Activated T-helper 2 cell treated with anti-CD3 and anti-CD28 coated beads, Interferon-gamma antibody, Interleukin-2, Interleukin-4, amounts not matched to agents 10 μg/mL and 5 μg/mL and 100 μg/mL, durations not matched to agents 14 hours and 24 hours and 36 hours (primary cell): ENCODE measurements around the gene RLF. TPM values are rescaled to one million over a fixed set of nuclear protein-coding genes. Genes with fewer than 3 reads are reported as not detected.

Source experiments
- DNase-seq: peaks from one replicate; pipeline ENCODE4 v3.0.0; 2021; ENCODE audit warnings: low spot score
- H3K27ac Mint-ChIP-seq: one replicate; pipeline ENCODE4 v1.8.0; 2021; ENCODE audit warnings: mixed read lengths
- H3K27me3 Mint-ChIP-seq: one replicate; pipeline ENCODE4 v1.8.0; 2021; ENCODE audit warnings: low read depth, mixed read lengths
- H3K36me3 Mint-ChIP-seq: one replicate; pipeline ENCODE4 v1.8.0; 2021; ENCODE audit warnings: low read depth, mixed read lengths
- H3K4me1 Mint-ChIP-seq: one replicate; pipeline ENCODE4 v1.8.0; 2021; ENCODE audit warnings: low read depth, mixed read lengths
- H3K4me3 Mint-ChIP-seq: one replicate; pipeline ENCODE4 v1.8.0; 2021; ENCODE audit warnings: low read depth, mild to moderate bottlenecking, moderate library complexity, mixed read lengths
- H3K9me3 Mint-ChIP-seq: one replicate; pipeline ENCODE4 v1.8.0; 2021; ENCODE audit warnings: mixed read lengths
- intact Hi-C: fragments of 100-400 bp; cut with micrococcal nuclease; formaldehyde crosslinking; loops from one replicate; pipeline ENCODE4 v1.15.1; 2023
- total RNA-seq: library from RNA; stranded (reverse); gene quantifications from 2 replicates; pipeline ENCODE4 v1.2.3, GENCODE V29; 2022

RLF gene
- total RNA-seq, 1 donor from 2014 or later, result 22.6 TPM

DNA sequence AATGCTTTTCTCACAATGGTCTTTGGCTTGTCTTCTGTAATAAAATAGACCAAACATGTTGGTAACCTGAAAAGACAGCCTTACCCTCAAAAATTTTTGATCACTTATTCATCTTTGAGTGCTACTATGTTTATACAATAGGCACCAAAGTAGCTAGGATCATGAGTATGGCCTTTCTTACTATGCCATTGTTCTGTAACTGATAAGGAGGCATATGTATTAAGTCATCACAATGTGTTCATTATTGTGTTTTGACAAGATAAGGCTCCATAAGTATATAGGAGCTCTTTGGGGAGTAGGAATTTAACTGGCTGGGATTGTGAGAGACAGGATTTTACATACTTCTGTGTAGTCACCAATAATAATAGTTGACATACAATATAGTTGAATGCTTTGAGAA lies 87.2 kb downstream of the RLF start:
- Mint-ChIP-seq H3K27ac (no peak overlapping the region), H3K4me3 (no peak overlapping the region), H3K27me3 (no peaks in the 10 kb centered on the region), H3K36me3 (no peaks in the 10 kb centered on the region), H3K4me1 (peaks cover 22% of the 10 kb centered on the region), H3K9me3 (no peaks in the 10 kb centered on the region)
- intact Hi-C loops, result loop anchor here (10.0 kb wide), 1 partner anchor 446 kb away; the partner anchor contains the start of gene NFYC
- no peak for DNase-seq

DNA sequence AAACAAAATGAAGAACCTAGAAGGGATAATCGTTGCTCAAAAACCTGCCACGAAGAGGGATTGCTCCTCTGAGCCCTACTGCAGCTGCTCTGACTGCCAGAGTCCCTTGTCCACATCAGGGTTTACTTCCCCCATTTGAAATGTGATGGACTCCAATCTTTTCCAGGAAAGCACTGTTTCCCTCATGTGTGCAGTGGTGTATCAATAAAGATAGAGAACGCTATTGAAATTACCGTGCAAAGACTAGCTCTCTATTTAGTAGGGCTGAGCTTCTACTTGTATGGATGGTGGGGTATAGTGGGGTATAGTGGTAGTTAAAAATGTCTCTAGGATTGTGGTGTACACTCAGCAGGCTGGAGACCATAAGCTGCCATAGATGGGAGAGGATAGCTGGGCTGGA lies 90.3 kb downstream of the RLF start:
- no peak for DNase-seq
- Mint-ChIP-seq H3K36me3 (peaks cover 5% of the 10 kb centered on the region), H3K4me3 (no peak overlapping the region), H3K27me3 (no peaks in the 10 kb centered on the region), H3K27ac (no peak overlapping the region), H3K9me3 (no peaks in the 10 kb centered on the region), H3K4me1 (peaks cover 28% of the 10 kb centered on the region)
- intact Hi-C loops, result no loop called here

DNA sequence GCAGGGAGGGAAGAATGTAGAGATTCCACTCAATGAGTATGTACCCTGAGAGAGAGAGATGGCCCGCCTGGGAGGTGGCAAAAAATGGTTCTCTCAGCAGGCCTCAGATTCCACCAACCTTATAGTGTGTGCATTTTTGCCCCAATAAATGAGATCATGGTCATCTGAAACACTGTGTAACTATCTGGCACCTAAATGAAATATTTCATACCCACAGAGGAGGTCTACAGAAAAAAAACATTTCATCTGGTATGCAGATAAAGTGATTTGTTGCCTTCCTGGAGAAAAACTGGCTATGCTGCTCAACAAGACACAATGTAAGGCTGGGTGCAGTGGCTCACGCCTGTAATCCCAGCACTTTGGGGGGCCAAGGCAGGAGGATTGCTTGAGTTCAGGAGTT lies 91.4 kb downstream of the RLF start:
- no peak overlapping the region for H3K4me3 Mint-ChIP-seq
- H3K27ac Mint-ChIP-seq, result no peak overlapping the region
- H3K36me3 Mint-ChIP-seq, result peaks cover 7% of the 10 kb centered on the region
- intact Hi-C loops, result no loop called here
- no peaks in the 10 kb centered on the region for H3K27me3 Mint-ChIP-seq
- no peak for DNase-seq
- H3K9me3 Mint-ChIP-seq, result no peaks in the 10 kb centered on the region
- H3K4me1 Mint-ChIP-seq, result peaks cover 29% of the 10 kb centered on the region

DNA sequence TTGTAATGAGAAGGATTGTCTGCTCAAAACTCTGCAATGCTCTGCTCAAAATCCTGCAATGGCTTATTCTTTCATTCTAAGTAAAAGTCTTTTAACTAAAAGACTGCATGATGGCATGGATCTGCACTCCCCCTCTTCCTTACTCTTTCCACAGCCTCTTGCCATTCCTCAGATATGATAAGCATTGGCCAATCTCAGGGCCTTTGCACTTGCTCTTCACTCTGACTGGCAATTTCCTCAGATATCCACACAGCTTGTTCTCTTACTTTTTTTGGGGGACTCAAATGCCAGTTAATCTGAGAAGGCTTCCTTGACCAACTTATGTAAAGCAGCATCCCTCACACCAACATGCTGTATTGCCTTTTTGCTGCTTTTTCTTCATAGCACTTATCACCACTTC lies 94.0 kb downstream of the RLF start:
- Mint-ChIP-seq H3K4me3 (no peak overlapping the region), H3K4me1 (peaks cover 31% of the 10 kb centered on the region), H3K36me3 (peaks cover 20% of the 10 kb centered on the region), H3K27ac (peak overlapping the region; percentile 42), H3K9me3 (no peaks in the 10 kb centered on the region), H3K27me3 (no peaks in the 10 kb centered on the region)
- no peak for DNase-seq
- intact Hi-C loops, result loop anchor here (5.0 kb wide), 1 partner anchor 62 kb away; the partner anchor contains the start of gene COL9A2

DNA sequence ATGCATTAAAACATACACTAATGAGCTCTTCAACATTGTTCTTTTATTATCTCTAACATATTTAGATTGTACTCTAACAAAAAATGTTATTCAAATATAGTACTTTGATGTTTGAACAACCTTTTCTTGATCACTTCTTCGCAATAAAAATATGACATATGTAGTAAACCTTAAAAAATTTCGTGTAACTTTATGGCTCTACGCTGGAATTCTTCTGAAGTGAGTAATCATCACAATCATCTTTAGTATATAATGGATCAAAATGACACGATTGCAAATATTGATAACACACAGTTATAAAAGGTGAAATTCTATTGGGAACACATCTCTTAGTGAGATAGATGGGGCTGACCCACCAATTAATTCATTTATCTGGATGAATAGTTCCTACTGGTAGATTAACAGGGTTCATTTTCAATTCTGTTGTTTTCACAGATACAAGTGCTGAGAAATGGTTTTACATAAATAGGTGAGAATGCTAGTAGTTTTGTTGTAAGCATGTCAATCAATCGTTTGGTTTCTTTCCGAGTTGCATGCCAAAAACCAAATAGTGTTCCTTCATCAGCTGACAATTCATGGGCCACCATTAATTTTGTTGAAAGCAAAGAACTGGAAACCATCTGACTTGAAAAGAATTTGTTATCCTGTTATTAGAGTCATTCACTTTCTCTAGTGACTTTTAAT lies 95.4 kb downstream of the RLF start:
- no peak for DNase-seq
- Mint-ChIP-seq H3K36me3 (peaks cover 33% of the 10 kb centered on the region), H3K4me1 (peaks cover 35% of the 10 kb centered on the region), H3K27me3 (no peaks in the 10 kb centered on the region), H3K27ac (peak overlapping the region; percentile 98), H3K4me3 (peak overlapping the region; percentile 94), H3K9me3 (no peaks in the 10 kb centered on the region)
- intact Hi-C loops, result loop anchor here (5.0 kb wide), 1 partner anchor 61 kb away; the partner anchor contains the start of gene COL9A2

DNA sequence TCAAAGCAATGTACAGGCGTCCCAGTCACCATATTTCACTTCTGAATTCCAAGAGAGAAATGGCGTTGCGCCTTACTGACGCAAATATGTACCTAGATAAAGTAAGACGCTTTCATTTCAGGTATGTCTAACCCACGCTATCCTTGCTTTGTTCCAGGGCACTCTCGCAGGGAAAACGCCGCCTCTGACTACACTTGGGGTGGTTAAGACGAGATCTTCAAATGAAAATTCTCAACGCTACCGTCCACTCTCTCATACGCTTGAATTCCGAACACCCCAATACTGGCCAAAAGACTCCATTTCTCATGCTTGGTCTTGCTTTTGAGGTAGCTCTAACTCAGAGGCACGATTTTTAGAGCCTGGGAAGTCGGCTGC lies 96.1 kb downstream of the RLF start:
- H3K27me3 Mint-ChIP-seq, result no peaks in the 10 kb centered on the region
- peak overlapping the region; percentile 94 for H3K4me3 Mint-ChIP-seq
- peak overlapping the region; percentile 98 for H3K27ac Mint-ChIP-seq
- peaks cover 34% of the 10 kb centered on the region for H3K4me1 Mint-ChIP-seq
- DNase-seq, result no peak
- peaks cover 40% of the 10 kb centered on the region for H3K36me3 Mint-ChIP-seq
- intact Hi-C loops, result loop anchor here (5.0 kb wide), 1 partner anchor 60 kb away; the partner anchor contains the start of gene COL9A2
- H3K9me3 Mint-ChIP-seq, result no peaks in the 10 kb centered on the region

DNA sequence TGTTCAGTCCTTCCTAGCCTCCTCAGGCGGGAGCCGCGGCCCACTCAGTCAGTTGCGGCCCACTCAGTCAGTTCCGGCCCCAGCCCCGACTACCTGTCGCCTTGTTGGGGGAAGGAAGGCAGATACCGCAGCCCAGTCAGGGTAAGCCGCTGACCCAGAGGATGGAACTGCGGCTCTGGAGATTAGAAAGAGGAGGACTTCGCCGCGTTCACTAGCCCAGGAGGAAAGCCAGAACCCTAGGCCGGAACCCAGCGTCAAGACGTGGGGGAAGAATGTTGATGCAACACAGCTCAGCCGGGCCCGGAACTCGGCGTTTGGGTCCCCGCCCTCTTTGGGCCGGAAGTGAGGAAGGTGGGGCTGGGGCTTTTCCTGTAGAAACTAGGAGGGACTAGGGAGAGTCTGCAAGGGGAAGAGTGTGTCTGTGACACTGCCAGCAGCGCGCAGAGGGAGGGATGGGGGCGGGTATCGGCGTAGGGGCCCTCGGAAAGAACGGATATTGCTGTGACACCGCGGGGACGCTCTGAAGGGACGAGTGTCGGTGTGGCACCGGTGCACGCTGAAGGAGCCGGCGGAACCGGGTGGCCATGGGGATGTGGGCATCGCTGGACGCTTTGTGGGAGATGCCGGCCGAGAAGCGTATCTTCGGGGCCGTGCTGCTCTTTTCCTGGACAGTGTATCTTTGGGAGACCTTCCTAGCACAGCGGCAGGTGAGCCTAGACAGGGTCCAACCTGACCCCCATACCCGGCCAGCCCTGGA lies 96.7 kb downstream of the RLF start, which contains the start of gene ZMPSTE24:
Gene ZMPSTE24, plus strand, starts transcription at position 549 of the 757 bp plus-strand sequence. Its CDS starts 36 bp downstream, at position 585.
- intact Hi-C loops, result loop anchor here (1.0 to 5.0 kb wide), 3 partner anchors 59 to 218 kb away; partner anchors contain the start of genes CAP1, COL9A2 and RLF
- Mint-ChIP-seq H3K4me3 (peak within 1 kb of the TSS; percentile 94), H3K27me3 (no peaks in the 10 kb centered on the region), H3K9me3 (no peaks in the 10 kb centered on the region), H3K4me1 (peaks cover 38% of the 10 kb centered on the region), H3K27ac (peak within 1 kb of the TSS; percentile 98), H3K36me3 (peaks cover 46% of the 10 kb centered on the region)
- DNase-seq, result peak; percentile 95

DNA sequence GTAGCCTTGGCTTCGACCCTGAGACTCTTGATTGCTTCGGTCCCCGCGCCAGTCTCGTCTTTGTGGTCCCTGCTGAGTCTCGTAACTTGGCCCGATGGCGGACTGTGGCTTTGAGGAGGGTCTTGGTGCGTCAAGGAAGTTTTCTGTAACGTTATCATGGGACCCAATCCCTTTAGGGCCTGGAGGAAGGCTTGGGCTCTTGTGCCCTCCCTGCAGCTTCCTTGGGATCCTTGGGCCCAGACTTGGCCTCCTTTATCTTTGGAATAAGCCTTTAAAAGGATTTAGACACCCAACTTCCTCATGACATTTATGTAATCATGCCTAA lies 97.2 kb downstream of the RLF start:
- H3K27ac Mint-ChIP-seq, result peak overlapping the region; percentile 98
- peaks cover 51% of the 10 kb centered on the region for H3K36me3 Mint-ChIP-seq
- peak overlapping the region; percentile 94 for H3K4me3 Mint-ChIP-seq
- H3K4me1 Mint-ChIP-seq, result peaks cover 43% of the 10 kb centered on the region
- intact Hi-C loops, result loop anchor here (1.0 to 5.0 kb wide), 3 partner anchors 59 to 218 kb away; partner anchors contain the start of genes CAP1, COL9A2 and RLF
- no peaks in the 10 kb centered on the region for H3K27me3 Mint-ChIP-seq
- no peak for DNase-seq
- no peaks in the 10 kb centered on the region for H3K9me3 Mint-ChIP-seq

DNA sequence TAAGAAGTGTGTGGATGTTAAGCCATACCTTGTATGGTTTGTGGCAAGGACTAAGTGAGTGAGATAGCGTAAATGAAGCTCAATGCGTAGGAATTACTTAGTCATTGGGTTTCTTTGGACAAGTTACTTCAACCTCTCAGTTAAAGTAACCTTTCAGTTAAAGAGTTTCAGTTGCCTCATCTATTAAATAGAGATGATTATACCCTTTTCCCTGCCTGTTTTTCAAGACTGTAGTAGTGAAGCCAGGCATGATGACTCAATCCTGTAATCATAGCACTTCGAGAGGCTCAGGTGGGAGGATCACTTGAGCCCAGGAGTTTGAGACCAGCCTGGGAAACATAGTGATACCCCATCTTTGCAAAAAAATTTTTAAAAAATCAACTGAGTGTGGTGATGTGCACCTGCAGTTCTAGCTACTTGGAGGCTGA lies 103.2 kb downstream of the RLF start:
- Mint-ChIP-seq H3K27me3 (no peaks in the 10 kb centered on the region), H3K9me3 (no peaks in the 10 kb centered on the region), H3K4me1 (peaks cover 42% of the 10 kb centered on the region), H3K36me3 (peaks cover 71% of the 10 kb centered on the region), H3K4me3 (peak overlapping the region; percentile 42), H3K27ac (peak overlapping the region; percentile 90)
- no peak for DNase-seq
- intact Hi-C loops, result loop anchor here (1.0 to 5.0 kb wide), 6 partner anchors 23 to 120 kb away; no protein-coding TSS in a partner anchor

DNA sequence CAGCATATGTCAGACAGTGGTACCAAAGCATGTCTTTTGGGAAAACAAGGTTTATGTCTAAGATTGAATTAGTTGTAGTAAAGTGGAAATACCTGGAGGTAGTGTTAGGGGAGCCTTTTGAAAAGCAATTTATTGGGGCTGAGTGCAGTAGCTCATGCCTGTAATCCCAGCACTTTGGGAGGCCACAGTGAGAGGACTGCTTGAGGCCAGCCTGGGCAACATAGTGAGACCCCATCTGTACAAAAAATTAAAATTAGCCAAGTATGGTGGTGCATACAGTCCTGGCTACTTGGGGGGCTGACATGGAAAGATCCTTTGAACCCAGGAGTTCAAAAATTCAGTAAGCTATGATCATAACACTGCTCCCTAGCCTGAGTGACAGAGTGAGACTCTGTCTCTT lies 104.1 kb downstream of the RLF start:
- Mint-ChIP-seq H3K27me3 (no peaks in the 10 kb centered on the region), H3K4me1 (peaks cover 41% of the 10 kb centered on the region), H3K9me3 (no peaks in the 10 kb centered on the region), H3K27ac (no peak overlapping the region), H3K4me3 (no peak overlapping the region), H3K36me3 (peaks cover 70% of the 10 kb centered on the region)
- intact Hi-C loops, result loop anchor here (2.0 kb wide), 4 partner anchors 32 to 120 kb away; no protein-coding TSS in a partner anchor
- no peak for DNase-seq

DNA sequence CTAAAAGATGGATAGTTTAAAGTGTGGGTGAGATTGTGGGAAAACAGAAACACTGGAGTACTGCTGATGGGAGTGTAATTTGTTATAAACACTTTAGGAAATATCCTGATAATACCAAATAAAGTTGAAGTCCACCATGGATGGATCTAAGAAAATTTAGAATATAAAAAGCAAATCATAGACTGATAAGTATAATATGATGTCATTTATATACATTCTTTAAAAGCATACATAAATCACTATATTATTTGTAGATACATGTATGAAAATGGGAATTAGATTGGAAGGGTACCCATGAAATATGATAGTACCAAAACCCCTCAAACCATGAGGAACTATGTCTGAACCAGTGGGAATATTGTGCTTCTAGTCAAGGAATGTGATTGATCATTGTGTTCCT lies 104.7 kb downstream of the RLF start:
- peaks cover 40% of the 10 kb centered on the region for H3K4me1 Mint-ChIP-seq
- peaks cover 70% of the 10 kb centered on the region for H3K36me3 Mint-ChIP-seq
- no peak overlapping the region for H3K4me3 Mint-ChIP-seq
- no peaks in the 10 kb centered on the region for H3K27me3 Mint-ChIP-seq
- intact Hi-C loops, result loop anchor here (2.0 kb wide), 4 partner anchors 33 to 119 kb away; no protein-coding TSS in a partner anchor
- H3K27ac Mint-ChIP-seq, result peak overlapping the region; percentile 28
- no peaks in the 10 kb centered on the region for H3K9me3 Mint-ChIP-seq
- DNase-seq, result no peak

DNA sequence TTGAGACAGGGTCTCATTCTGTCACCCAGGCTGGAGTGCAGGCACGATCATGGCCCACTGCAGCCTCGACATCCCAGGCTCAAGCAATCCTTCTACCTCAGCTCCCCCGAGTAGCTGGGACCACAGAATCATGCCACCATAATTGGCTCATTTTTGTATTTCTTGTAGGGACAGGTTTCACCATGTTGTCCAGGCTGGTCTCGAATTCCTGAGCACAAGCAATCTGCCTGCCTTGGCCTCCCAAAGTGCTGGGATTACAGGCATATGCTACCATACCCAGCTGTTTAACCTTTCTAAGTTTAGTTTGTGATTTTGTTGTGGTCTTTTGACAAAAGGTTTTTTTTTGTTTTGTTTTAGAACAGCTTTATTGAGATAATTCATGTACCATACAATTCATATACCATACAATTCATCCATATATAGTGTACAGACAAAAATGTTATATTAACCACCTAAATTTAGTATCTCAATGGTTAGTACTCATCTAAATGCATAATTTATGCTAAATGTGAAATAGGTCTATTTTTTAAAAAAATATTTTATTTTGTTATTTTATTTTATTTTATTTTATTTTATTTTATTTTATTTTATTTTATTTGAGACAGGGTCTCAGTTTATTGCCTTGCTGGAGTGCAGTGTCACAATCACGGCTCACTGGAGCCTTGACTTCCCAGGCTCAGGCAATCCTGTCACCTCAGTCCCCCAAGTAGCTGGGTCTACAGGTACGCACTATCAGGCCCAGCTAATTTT lies 105.8 kb downstream of the RLF start:
- Mint-ChIP-seq H3K4me3 (no peak overlapping the region), H3K27ac (no peak overlapping the region), H3K4me1 (peaks cover 43% of the 10 kb centered on the region), H3K36me3 (peaks cover 65% of the 10 kb centered on the region), H3K27me3 (no peaks in the 10 kb centered on the region), H3K9me3 (no peaks in the 10 kb centered on the region)
- intact Hi-C loops, result loop anchor here (1.0 kb wide), 1 partner anchor 21 kb away; no protein-coding TSS in a partner anchor
- DNase-seq, result no peak
